Measurements from ENCODE around the gene STAG2.

- no peak for TF ChIP-seq POLR2A (IDR thresholded peaks at IDR 0.05)
- TF ChIP-seq CTCF (IDR thresholded peaks at IDR 0.05): no peak
These were observed 66.7 kb downstream of the STAG2 start for GRCh38 chrX:124028182-124028581.

All from lower leg skin (tissue), 3 donors.